COLO668 (cell line): Measurements from ENCODE around the gene PALLD.

Source experiments
- DNase-seq: peaks from one replicate; lab custom pipeline; 2025; ENCODE audit not compliant: unreplicated experiment; lab: John Stamatoyannopoulos, UW

The PALLD gene

DNA sequence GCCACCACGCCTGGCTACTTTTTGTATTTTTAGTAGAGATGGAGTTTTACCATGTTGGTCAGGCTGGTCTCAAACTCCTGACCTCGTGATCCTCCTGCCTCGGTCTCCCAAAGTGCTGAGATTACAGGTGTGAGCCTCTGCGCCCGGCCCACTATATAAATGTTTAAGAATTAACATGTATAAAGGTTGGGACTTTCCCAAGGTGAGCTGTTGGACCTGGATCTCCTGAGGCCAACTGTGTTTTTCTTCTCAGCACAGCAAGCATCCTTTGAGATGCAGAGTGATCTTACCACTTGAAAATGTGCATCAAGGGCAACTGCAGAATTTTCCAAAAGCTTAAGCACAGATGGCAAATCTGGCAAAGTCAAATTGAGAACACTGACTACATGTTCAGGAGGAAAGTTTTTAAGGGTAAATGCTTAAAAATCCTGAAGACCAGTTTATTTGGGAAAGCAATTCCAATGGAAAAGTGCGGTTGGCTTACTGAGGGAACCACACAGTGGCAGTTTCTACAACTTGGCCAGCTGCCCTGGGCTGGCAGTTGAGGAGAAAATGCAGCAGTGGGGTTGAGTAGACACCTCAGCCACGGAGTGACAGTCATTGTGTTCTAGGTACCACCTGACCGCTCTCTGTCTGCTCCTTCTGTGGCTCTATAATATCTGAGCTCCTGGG is 344.3 kb downstream of the PALLD start:
- no peak for DNase-seq

DNA sequence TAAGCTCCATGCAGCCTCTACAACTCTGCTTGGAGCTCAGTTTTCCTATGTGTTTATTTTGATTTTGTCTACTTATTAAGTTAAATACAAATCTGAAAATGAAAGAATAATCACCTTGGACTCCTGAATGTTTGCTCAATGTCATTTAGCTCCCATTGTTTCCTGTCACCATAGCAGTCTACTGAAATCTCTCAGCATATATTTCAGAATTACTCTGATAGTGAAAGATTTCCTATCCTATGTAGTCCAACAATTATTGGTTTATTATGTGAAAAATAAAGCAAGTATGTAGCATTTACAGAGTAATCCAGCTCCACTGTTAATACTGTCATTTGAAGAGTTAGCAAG is 344.8 kb downstream of the PALLD start:
- no peak for DNase-seq

DNA sequence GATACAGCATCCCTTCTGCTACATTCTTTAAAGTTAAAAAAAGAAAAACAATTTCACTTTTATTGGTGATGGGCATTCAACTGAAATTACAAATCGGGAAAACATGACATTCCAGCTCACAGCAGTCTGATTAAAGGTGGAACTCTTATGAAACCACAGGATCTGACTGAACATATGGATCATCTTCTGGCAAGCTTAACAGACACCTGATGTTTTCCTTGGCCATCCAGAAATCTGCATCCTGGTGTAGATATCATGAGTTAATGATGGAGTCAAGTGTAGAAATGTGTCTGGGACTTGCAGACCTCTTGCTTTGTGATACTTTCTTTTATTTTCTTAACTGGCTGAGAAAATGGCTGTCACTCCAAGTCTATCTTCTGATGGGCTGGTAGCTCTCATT is 345.3 kb downstream of the PALLD start:
- DNase-seq: no peak

DNA sequence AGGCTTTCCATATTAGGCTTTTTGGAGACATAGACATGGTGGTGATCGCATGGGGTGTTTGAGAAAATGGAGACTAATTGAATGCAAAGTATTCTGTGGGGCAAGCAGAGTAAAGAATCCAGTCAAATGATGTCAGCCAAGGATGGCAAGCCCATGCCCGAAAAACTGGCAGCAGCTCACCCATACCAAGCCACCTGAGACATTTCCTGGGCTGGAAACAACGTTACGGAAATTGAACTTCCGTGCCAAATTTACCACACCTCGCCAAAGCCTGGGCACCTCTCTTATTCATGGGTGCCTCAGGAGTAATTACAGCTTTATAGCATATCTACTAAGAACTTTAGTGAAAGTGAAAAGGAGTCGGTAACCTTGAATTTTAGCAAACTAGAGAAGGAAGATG is 346.8 kb downstream of the PALLD start:
- no peak for DNase-seq

- no peak for DNase-seq
Measured at GRCh38 chr4:168844353-168845049, 347.6 kb downstream of the PALLD start.

- no peak for DNase-seq
Measured at GRCh38 chr4:168845897-168846296, 349.0 kb downstream of the PALLD start.

- no peak for DNase-seq
Measured at GRCh38 chr4:168846414-168846813, 349.6 kb downstream of the PALLD start.

DNA sequence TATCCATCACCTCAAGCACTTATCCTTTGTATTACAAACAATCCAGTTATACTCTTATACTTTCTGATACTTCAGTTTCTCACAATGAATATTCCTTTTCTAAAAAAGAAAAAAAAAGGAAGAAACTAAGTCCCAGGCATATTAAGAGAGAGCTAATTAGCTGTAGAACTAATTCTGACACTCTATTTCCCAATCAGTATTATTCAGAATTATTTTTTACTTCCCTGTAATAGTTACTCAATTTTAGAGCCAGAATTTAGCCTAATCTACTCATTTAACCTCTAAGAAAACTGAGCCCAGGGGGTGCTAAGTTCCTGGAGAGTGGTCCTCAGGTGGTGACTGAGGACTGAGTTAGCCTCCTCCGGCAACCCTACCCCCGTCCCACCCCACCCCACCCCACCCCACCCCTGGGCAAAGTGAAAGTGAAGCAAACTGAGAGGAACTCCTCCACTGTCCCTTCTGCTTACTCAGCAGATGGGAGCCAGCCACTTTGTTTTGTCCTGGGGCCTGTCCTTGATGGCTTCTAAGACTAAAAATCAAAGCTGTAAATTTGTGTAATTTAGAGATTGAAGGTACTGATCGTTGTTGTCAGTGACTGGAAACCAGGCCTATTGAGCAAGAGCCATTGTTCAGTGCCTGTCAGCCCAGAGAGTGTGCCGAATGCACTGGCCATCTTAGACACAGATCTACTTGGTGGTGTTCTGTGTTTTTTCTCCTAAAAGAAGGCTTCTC is 351.1 kb downstream of the PALLD start:
- DNase-seq: no peak

DNA sequence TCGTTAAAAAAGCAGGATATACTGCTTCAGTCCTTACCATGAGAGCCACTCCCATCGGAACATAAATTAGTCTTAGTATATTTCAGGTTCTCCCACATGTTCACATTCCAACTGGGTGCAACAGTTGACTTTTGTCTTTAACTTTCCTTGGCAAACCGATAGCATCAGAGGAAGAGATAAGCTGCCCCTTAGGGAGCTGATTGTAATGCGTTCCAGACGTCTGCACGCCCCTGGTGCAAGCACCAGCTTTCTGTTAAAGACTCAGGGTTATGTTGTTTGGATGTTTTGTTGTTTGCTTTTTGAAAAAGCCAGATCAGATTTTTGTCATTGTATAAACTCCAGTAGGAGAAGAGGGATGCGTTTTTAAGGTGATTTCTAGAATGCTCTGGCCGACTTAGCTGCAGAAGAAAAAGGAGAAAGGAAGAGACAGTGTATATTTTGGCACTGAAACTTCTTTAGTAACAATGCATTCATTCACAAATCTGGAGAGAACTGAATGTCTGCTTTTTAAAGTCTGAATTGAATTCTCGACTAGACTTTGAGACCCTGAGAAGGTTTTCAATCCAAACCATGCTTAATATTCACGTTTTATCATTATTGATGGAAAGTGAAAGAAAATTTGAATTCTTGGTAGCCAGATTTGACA is 352.3 kb downstream of the PALLD start:
- no peak for DNase-seq

DNA sequence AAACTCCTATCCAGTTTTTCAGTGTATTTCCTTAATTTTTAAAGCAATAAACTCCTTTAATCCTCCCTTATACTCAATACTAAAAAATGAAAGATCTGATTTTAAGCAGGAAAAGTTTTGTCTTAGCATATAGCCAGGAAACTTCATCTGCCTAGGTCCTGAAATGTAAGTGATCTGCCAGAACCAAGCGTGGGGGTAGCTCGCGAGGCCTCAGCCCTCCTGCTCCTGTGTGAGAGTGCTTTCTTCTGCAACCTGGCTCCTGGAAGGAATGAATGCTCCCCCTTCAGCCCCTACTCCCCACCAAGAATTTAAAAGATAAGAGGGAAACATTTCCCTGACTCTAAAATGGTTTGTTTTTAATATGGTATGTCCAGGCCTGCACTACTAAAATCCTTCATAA is 353.1 kb downstream of the PALLD start:
- DNase-seq: no peak

DNA sequence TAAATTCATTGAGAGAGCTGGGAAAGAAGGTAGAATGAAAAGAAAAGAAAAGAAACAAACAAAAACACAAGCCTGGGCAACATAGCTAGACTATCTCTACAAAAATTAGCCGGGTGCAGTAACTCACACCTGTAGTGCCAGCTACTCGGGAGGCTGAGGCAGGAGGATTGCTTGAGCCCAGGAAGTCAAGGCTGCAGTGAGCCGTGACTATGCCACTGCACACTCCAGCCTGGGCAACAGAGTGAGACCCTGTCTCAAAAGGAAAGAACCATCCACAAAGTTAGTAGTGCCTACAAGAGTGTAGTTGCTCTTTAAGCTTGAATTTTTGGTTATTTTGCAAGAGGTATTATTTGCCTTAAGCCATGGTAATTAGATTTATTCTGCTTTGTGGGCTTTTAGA is 355.5 kb downstream of the PALLD start:
- no peak for DNase-seq

DNA sequence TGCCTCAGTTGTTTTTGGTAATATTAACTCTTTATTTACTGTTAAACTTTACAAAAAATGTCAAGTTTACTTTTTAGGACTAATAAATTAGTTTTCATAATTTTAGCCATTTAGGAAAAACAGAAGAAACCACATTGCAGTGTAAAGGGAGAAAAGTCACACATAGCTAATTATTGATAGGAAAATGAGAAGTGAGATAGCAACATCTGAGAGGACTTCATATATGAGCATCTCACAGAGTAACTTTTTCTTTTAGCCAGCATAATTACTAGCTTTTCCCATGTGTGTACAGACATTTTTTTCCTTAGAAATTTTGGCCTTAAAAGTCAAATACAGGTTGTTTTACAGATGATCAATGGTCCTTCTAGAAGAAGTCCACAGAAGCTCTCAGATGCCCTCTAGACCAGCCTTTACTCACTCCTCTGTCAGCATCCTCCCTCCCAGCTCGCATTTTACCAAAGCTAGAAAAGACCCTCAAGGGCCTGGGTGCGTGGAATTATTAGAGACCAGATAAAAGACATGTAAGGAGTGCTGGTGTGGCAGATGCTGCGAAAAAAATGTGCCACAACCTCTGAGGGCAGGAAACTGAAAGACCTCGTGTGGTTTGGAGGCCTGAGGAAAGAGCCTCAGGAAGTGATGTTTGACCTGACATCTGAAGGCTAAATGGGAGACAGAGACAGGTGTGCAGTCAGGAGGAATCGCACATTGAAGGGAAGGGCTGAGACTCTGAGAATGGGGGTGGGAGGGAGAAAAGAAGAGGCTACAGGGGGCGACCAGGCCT is 356.3 kb downstream of the PALLD start:
- no peak for DNase-seq

- no peak for DNase-seq
Measured at GRCh38 chr4:168853770-168854169, 356.9 kb downstream of the PALLD start.

DNA sequence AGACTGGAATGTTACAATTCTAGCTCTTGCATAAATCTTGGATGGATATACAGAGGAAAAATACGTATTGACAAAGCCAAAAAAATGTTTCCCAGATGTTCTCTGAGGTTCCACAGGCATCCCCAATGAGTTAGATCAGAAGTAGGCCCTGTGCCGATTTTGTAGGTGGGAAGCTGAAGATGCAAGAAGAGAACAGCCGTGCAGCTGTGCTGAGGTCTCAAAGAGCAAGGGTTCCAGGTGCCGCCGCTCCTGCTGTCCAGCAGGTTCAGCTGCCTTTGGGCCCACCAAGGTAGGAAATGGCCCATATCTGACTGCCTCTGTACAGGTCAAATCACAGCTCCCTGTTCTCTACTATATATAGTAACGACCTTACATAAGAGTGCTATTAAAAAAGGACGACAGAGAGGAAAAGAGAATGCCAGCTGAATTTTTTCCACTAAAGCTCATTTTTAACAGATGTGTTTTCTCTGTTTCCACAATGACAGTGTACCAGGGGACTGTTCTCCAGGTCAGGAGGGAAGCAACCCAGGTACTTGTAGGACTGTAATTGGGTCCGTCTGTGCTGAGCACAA is 357.6 kb downstream of the PALLD start:
- DNase-seq: no peak

GRCh38 chr4:168856312-168856711 is 359.5 kb downstream of the PALLD start:
- no peak for DNase-seq

- DNase-seq: no peak
Measured at GRCh38 chr4:168857009-168857408, 360.2 kb downstream of the PALLD start.

DNA sequence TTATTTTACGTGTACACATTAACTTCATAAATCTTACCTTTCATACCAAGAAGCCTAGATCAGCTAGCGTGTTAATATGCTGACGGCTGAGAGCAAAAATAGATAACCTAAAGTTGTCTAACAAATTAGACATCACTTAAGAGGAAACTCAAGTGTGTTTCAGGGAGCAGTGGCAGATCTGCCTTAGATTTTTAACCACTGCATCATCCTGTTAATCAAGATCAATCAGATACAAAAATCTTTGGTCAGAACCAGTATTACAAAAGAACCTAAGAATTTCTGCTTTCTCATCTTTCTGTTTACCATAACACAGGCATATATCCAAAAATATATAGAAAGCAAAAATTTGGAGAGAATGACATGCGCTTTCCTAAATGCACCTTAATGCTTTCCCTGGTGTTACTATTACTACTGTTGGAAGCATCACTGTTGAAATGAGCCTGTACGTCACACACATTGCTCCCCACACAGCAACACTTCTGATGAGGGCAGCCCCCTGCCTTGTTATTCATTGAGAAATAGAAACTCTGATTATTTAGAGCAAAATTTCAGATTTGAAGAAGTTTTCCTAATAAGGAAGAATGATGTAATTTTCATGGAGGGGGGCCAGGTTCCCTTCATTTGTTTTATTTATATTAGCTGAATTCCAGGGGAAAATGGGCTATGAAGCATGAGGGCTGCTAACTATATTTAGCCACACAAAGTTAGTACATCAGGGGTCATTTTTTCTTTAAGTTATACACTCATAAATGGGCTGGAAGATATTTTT is 360.9 kb downstream of the PALLD start:
- DNase-seq: no peak

DNA sequence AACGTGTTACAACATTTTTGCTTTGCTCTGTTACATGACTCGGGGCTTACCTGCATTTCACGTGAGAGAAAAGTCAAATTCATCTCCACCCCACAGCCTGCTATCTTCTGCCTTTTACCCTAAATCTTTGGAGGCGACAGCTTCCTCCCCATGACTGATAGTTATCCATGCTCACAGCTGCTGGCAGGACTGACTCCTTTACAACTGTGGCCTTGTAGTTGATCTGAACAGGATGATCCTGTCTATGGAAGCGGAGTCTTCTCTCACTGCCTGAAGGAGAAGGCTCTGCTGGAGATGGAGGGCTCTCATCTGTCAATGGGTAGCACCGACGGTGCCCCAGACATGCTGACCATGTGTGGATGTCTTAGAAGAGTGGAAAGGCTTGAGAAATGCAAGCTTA is 362.2 kb downstream of the PALLD start:
- no peak for DNase-seq

GRCh38 chr4:168859888-168860694 is 363.2 kb downstream of the PALLD start:
- no peak for DNase-seq
